GM23338 (cell line): ENCODE data around the gene MSGN1. TPM values are rescaled to one million over a fixed set of nuclear protein-coding genes. Genes with fewer than 3 reads are reported as not detected.

Experiments used
- ATAC-seq: fragments of 200-7000 bp; cut with Tn5 transposase; 3 replicates; pipeline ENCODE4 v1.9.1; 2020
- DNase-seq: peaks from one replicate; pipeline ENCODE4 v3.0.0-alpha.2; 2015; ENCODE audit warnings: low spot score
- H2AFZ ChIP-seq: fragments of 200-600 bp; sonication (generic); 2 replicates; pipeline ENCODE4 v1.8.0; 2016; ENCODE audit warnings: antibody characterized with exemption, mild to moderate bottlenecking, moderate library complexity
- H3F3A ChIP-seq: fragments of 200-600 bp; sonication (generic); replicated peaks from 2 replicates; pipeline ENCODE4 v1.8.0; 2017; ENCODE audit warnings: antibody characterized with exemption, mixed run types, low read depth
- H3K27ac ChIP-seq: fragments of 200-600 bp; sonication (generic); 2 replicates; pipeline ENCODE4 v1.6.1; 2016; ENCODE audit warnings: low read depth
- H3K27me3 ChIP-seq: fragments of 200-600 bp; sonication (generic); 2 replicates; pipeline ENCODE4 v1.8.0; 2016; ENCODE audit warnings: mild to moderate bottlenecking, mixed run types, moderate library complexity; ENCODE audit not compliant: insufficient read depth
- H3K36me3 ChIP-seq: fragments of 200-600 bp; sonication (generic); 2 replicates; pipeline ENCODE4 v1.8.0; 2016; ENCODE audit warnings: mild to moderate bottlenecking; ENCODE audit not compliant: insufficient read depth
- H3K4me1 ChIP-seq: fragments of 200-600 bp; sonication (generic); 2 replicates; pipeline ENCODE4 v1.8.0; 2016; ENCODE audit warnings: mild to moderate bottlenecking, moderate library complexity; ENCODE audit not compliant: insufficient read depth
- H3K4me2 ChIP-seq: fragments of 200-600 bp; sonication (generic); 2 replicates; pipeline ENCODE4 v1.7.1; 2017; ENCODE audit warnings: mixed run types
- H3K4me3 ChIP-seq: fragments of 200-600 bp; sonication (generic); 2 replicates; pipeline ENCODE4 v1.6.1; 2016; ENCODE audit warnings: mixed run types
- H3K79me2 ChIP-seq: fragments of 200-600 bp; sonication (generic); replicated peaks from 2 replicates; pipeline ENCODE4 v1.8.0; 2017; ENCODE audit warnings: mild to moderate bottlenecking; ENCODE audit not compliant: insufficient read depth
- H3K9me2 ChIP-seq: fragments of 200-600 bp; sonication (generic); 2 replicates; pipeline ENCODE4 v1.8.0; 2017; ENCODE audit not compliant: insufficient read depth
- H4K20me1 ChIP-seq: fragments of 200-600 bp; sonication (generic); replicated peaks from 2 replicates; pipeline ENCODE4 v1.8.0; 2017; ENCODE audit warnings: mild to moderate bottlenecking; ENCODE audit not compliant: insufficient read depth
- H3K27ac Mint-ChIP-seq: 2 replicates; pipeline ENCODE4 v1.8.0; 2020; ENCODE audit warnings: inconsistent platforms, mild to moderate bottlenecking, moderate library complexity, mixed read lengths
- H3K27me3 Mint-ChIP-seq: 3 replicates; pipeline ENCODE4 v1.8.0; 2022; ENCODE audit warnings: low read depth, mild to moderate bottlenecking, moderate library complexity, mixed read lengths, inconsistent platforms; ENCODE audit not compliant: insufficient read depth, poor library complexity
- H3K36me3 Mint-ChIP-seq: 3 replicates; pipeline ENCODE4 v1.8.0; 2021; ENCODE audit warnings: low read depth, mild to moderate bottlenecking, inconsistent platforms, moderate library complexity, mixed read lengths
- H3K4me1 Mint-ChIP-seq: 3 replicates; pipeline ENCODE4 v1.8.0; 2020; ENCODE audit warnings: mild to moderate bottlenecking, inconsistent platforms, mixed read lengths
- H3K4me3 Mint-ChIP-seq: 3 replicates; pipeline ENCODE4 v1.8.0; 2021; ENCODE audit warnings: moderate library complexity, mild to moderate bottlenecking, inconsistent platforms, mixed read lengths
- H3K9me3 Mint-ChIP-seq: 3 replicates; pipeline ENCODE4 v1.8.0; 2020; ENCODE audit warnings: moderate library complexity, mild to moderate bottlenecking, inconsistent platforms, mixed read lengths
- CREB1 ChIP-seq: fragments of 250-450 bp; sonication (Bioruptor Pico); IDR thresholded peaks from 2 replicates; pipeline ENCODE4 v1.5.0; 2020; ENCODE audit warnings: low read depth, mild to moderate bottlenecking, moderate library complexity
- EZH2 ChIP-seq: fragments of 200-600 bp; sonication (generic); IDR thresholded peaks from one replicate; pipeline ENCODE4 v1.8.0; 2017; ENCODE audit warnings: antibody characterized with exemption, mild to moderate bottlenecking, low read depth; ENCODE audit not compliant: unreplicated experiment
- EZH2phosphoT487 ChIP-seq: fragments of 200-600 bp; sonication (generic); IDR thresholded peaks from one replicate; pipeline ENCODE4 v1.8.1; 2018; ENCODE audit warnings: antibody characterized with exemption; ENCODE audit not compliant: unreplicated experiment
- JUNB ChIP-seq: IDR thresholded peaks from one replicate; pipeline ENCODE4 v1.6.1; 2016; ENCODE audit warnings: antibody characterized with exemption; ENCODE audit not compliant: unreplicated experiment
- NANOG ChIP-seq: IDR thresholded peaks from 2 replicates; pipeline ENCODE4 v1.6.1; 2016; ENCODE audit warnings: antibody characterized with exemption, borderline replicate concordance
- POLR2AphosphoS5 ChIP-seq: IDR thresholded peaks from 2 replicates; pipeline ENCODE4 v1.6.1; 2016; ENCODE audit warnings: antibody characterized with exemption, low read depth
- STAT1 ChIP-seq: IDR thresholded peaks from one replicate; pipeline ENCODE4 v1.6.1; 2016; ENCODE audit warnings: antibody characterized with exemption; ENCODE audit not compliant: unreplicated experiment
- ZNF114 ChIP-seq: fragments of 250-450 bp; sonication (Bioruptor Pico); IDR thresholded peaks from 2 replicates; pipeline ENCODE4 v1.5.0; 2020; ENCODE audit warnings: mild to moderate bottlenecking, moderate library complexity
- ZNF331 ChIP-seq: fragments of 250-450 bp; sonication (Bioruptor Pico); IDR thresholded peaks from 2 replicates; pipeline ENCODE4 v1.5.0; 2020; ENCODE audit warnings: low read depth, mild to moderate bottlenecking, moderate library complexity
- polyA plus RNA-seq: library from polyadenylated mRNA; unstranded; fragments of >200 nt; fragmentation: Nextera tagmentation; extraction: Ambion mirVana; gene quantifications from 2 replicates; pipeline ENCODE4 v1.2.1, GENCODE V29; 2016
- total RNA-seq: library from RNA; depleted of rRNA; stranded (reverse); fragments of >200 nt; shearing (Covaris generic); gene quantifications from 2 replicates; pipeline ENCODE4 v1.2.3, GENCODE V29; 2014
- TF ChIP-seq, protein P1 (sequence below): IDR thresholded peaks from 2 replicates; pipeline ENCODE4 v1.6.1; 2016; ENCODE audit warnings: antibody characterized with exemption
- TF ChIP-seq, protein P2 (sequence below), 2 experiments: fragments of 200-600 bp in 1 of 2; sonication (generic) in 1 of 2; conservative IDR thresholded peaks; 2 replicates each; pipeline versions ENCODE4 v1.5.1 to v1.6.1; 2016 to 2017; ENCODE audit warnings: antibody characterized with exemption in 2 of 2, low read depth in 2 of 2, mild to moderate bottlenecking in 2 of 2, moderate library complexity in 1 of 2
- TF ChIP-seq, protein P3 (sequence below): fragments of 250-450 bp; sonication (Bioruptor Pico); IDR thresholded peaks from 2 replicates; pipeline ENCODE4 v1.5.0; 2020; ENCODE audit warnings: mild to moderate bottlenecking, moderate library complexity
- TF ChIP-seq, protein P4 (sequence below): IDR thresholded peaks from one replicate; pipeline ENCODE4 v1.6.1; 2018; ENCODE audit warnings: antibody characterized with exemption; ENCODE audit not compliant: unreplicated experiment

The MSGN1 gene
- total and polyA plus RNA-seq, 2 experiments from 2014 or later = not detected

DNA sequence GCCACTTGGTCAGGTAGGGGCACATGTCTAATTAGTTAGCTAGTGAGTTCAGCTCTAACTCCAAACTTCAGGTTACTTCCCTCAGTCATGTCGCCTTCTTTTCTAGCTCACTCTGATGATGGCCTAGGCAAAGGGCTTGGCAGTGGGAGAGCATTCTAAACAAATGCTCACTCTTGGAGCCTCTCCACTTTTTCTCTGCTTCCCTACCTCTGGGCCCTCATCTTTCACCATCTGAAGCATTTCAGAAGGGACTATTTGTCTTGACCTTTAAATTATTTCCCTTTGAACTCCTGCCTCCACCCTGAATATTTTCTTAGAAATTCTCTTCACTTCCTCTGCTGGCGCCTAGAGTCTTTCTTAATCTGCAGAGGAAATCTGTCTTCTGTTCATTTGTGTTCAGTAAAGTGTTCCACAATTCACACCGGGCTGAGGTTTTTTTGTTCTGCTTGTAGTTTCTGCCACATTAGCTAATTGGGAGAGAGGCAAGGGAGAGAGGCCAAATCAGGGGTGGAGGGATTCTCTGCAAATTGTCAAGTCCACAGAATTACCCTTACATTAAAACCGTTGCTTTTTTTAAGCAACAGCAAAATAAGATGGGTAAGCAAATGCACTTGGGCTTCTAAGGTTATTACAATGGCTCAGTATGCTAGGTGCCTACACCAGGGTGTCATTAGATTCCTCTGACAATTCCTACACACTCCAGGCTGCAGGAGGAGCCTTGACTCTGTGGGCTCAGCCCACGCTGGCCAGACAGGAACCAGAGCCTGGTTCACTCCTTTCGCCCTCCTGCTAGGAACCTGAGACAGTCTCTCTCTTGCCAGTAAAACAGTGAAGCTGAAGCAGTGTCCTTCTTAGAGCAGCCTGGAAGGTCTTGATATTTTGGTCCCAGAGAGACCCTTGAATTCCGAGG, 5.5 kb downstream of the MSGN1 start:
- no peak for TF ChIP-seq ZNF331 (CRISPR knock-in tag)
- TF ChIP-seq, protein P1, sequence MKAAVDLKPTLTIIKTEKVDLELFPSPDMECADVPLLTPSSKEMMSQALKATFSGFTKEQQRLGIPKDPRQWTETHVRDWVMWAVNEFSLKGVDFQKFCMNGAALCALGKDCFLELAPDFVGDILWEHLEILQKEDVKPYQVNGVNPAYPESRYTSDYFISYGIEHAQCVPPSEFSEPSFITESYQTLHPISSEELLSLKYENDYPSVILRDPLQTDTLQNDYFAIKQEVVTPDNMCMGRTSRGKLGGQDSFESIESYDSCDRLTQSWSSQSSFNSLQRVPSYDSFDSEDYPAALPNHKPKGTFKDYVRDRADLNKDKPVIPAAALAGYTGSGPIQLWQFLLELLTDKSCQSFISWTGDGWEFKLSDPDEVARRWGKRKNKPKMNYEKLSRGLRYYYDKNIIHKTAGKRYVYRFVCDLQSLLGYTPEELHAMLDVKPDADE = no peak
- TF ChIP-seq POLR2AphosphoS5 = no peak
- TF ChIP-seq ZNF114 (CRISPR knock-in tag) = no peak
- TF ChIP-seq, protein P2, sequence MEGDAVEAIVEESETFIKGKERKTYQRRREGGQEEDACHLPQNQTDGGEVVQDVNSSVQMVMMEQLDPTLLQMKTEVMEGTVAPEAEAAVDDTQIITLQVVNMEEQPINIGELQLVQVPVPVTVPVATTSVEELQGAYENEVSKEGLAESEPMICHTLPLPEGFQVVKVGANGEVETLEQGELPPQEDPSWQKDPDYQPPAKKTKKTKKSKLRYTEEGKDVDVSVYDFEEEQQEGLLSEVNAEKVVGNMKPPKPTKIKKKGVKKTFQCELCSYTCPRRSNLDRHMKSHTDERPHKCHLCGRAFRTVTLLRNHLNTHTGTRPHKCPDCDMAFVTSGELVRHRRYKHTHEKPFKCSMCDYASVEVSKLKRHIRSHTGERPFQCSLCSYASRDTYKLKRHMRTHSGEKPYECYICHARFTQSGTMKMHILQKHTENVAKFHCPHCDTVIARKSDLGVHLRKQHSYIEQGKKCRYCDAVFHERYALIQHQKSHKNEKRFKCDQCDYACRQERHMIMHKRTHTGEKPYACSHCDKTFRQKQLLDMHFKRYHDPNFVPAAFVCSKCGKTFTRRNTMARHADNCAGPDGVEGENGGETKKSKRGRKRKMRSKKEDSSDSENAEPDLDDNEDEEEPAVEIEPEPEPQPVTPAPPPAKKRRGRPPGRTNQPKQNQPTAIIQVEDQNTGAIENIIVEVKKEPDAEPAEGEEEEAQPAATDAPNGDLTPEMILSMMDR (conservative IDR thresholded peaks at IDR 0.05; ENCODE audit: low read depth in 2 of 2) = no peak
- TF ChIP-seq NANOG = no peak
- no peak for TF ChIP-seq CREB1 (CRISPR knock-in tag)
- TF ChIP-seq, protein P3, sequence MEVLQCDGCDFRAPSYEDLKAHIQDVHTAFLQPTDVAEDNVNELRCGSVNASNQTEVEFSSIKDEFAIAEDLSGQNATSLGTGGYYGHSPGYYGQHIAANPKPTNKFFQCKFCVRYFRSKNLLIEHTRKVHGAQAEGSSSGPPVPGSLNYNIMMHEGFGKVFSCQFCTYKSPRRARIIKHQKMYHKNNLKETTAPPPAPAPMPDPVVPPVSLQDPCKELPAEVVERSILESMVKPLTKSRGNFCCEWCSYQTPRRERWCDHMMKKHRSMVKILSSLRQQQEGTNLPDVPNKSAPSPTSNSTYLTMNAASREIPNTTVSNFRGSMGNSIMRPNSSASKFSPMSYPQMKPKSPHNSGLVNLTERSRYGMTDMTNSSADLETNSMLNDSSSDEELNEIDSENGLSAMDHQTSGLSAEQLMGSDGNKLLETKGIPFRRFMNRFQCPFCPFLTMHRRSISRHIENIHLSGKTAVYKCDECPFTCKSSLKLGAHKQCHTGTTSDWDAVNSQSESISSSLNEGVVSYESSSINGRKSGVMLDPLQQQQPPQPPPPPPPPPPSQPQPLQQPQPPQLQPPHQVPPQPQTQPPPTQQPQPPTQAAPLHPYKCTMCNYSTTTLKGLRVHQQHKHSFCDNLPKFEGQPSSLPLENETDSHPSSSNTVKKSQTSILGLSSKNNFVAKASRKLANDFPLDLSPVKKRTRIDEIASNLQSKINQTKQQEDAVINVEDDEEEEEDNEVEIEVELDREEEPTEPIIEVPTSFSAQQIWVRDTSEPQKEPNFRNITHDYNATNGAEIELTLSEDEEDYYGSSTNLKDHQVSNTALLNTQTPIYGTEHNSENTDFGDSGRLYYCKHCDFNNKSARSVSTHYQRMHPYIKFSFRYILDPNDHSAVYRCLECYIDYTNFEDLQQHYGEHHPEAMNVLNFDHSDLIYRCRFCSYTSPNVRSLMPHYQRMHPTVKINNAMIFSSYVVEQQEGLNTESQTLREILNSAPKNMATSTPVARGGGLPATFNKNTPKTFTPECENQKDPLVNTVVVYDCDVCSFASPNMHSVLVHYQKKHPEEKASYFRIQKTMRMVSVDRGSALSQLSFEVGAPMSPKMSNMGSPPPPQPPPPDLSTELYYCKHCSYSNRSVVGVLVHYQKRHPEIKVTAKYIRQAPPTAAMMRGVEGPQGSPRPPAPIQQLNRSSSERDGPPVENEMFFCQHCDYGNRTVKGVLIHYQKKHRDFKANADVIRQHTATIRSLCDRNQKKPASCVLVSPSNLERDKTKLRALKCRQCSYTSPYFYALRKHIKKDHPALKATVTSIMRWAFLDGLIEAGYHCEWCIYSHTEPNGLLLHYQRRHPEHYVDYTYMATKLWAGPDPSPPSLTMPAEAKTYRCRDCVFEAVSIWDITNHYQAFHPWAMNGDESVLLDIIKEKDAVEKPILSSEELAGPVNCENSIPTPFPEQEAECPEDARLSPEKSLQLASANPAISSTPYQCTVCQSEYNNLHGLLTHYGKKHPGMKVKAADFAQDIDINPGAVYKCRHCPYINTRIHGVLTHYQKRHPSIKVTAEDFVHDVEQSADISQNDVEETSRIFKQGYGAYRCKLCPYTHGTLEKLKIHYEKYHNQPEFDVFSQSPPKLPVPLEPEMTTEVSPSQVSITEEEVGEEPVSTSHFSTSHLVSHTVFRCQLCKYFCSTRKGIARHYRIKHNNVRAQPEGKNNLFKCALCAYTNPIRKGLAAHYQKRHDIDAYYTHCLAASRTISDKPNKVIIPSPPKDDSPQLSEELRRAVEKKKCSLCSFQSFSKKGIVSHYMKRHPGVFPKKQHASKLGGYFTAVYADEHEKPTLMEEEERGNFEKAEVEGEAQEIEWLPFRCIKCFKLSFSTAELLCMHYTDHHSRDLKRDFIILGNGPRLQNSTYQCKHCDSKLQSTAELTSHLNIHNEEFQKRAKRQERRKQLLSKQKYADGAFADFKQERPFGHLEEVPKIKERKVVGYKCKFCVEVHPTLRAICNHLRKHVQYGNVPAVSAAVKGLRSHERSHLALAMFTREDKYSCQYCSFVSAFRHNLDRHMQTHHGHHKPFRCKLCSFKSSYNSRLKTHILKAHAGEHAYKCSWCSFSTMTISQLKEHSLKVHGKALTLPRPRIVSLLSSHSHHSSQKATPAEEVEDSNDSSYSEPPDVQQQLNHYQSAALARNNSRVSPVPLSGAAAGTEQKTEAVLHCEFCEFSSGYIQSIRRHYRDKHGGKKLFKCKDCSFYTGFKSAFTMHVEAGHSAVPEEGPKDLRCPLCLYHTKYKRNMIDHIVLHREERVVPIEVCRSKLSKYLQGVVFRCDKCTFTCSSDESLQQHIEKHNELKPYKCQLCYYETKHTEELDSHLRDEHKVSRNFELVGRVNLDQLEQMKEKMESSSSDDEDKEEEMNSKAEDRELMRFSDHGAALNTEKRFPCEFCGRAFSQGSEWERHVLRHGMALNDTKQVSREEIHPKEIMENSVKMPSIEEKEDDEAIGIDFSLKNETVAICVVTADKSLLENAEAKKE = no peak
- TF ChIP-seq EZH2 = no peak
- TF ChIP-seq, protein P4, sequence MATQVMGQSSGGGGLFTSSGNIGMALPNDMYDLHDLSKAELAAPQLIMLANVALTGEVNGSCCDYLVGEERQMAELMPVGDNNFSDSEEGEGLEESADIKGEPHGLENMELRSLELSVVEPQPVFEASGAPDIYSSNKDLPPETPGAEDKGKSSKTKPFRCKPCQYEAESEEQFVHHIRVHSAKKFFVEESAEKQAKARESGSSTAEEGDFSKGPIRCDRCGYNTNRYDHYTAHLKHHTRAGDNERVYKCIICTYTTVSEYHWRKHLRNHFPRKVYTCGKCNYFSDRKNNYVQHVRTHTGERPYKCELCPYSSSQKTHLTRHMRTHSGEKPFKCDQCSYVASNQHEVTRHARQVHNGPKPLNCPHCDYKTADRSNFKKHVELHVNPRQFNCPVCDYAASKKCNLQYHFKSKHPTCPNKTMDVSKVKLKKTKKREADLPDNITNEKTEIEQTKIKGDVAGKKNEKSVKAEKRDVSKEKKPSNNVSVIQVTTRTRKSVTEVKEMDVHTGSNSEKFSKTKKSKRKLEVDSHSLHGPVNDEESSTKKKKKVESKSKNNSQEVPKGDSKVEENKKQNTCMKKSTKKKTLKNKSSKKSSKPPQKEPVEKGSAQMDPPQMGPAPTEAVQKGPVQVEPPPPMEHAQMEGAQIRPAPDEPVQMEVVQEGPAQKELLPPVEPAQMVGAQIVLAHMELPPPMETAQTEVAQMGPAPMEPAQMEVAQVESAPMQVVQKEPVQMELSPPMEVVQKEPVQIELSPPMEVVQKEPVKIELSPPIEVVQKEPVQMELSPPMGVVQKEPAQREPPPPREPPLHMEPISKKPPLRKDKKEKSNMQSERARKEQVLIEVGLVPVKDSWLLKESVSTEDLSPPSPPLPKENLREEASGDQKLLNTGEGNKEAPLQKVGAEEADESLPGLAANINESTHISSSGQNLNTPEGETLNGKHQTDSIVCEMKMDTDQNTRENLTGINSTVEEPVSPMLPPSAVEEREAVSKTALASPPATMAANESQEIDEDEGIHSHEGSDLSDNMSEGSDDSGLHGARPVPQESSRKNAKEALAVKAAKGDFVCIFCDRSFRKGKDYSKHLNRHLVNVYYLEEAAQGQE = no peak
- TF ChIP-seq JUNB = no peak
- no peak for TF ChIP-seq EZH2phosphoT487
- no peak for TF ChIP-seq STAT1
- Histone ChIP-seq H3K27ac (no peak overlapping the region), H2AFZ (peak overlapping the region; percentile 90), H3F3A (no peaks in the 10 kb centered on the region), H3K4me3 (no peak overlapping the region), H3K27me3 (no peaks in the 10 kb centered on the region), H3K36me3 (no peaks in the 10 kb centered on the region), H4K20me1 (no peaks in the 10 kb centered on the region), H3K9me2 (no peaks in the 10 kb centered on the region), H3K4me2 (no peak overlapping the region), H3K4me1 (peaks cover 5% of the 10 kb centered on the region), H3K79me2 (no peaks in the 10 kb centered on the region)
- peaks cover 4% of the 10 kb centered on the region; the same call in 2 of the 3 replicates for H3K9me3 Mint-ChIP-seq
- H3K4me1 Mint-ChIP-seq = peaks cover 20% of the 10 kb centered on the region
- H3K36me3 Mint-ChIP-seq = no peaks in the 10 kb centered on the region
- no peak overlapping the region for H3K27ac Mint-ChIP-seq
- H3K27me3 Mint-ChIP-seq = peaks cover 6% of the 10 kb centered on the region
- ATAC-seq (peak; percentile 87), DNase-seq (no peak)
- H3K4me3 Mint-ChIP-seq = no peak overlapping the region
